Upper lobe of left lung (tissue), 6 donors: ENCODE data around the gene FMNL2. TPM values are rescaled to one million over a fixed set of nuclear protein-coding genes. Genes with fewer than 3 reads are reported as not detected.

Source experiments
- ATAC-seq, 2 donors: fragments of 200-7000 bp; cut with Tn5 transposase; one replicate each; pipeline ENCODE4 v1.9.1; 2022; ENCODE audit warnings: mild to moderate bottlenecking in 2 of 2, moderate library complexity in 2 of 2; ENCODE audit not compliant: low FRiP score in 2 of 2
- DNase-seq, 2 donors: peaks; one replicate each; pipeline ENCODE4 v3.0.0-alpha.2; 2019 to 2020
- H3K27ac ChIP-seq, 4 donors: fragments of 200-600 bp; sonication (generic); one replicate each; pipeline ENCODE4 v1.5.1; 2016 to 2019
- H3K27me3 ChIP-seq, 4 donors: fragments of 200-600 bp; sonication (generic); one replicate each; pipeline ENCODE4 v1.5.1; 2017 to 2019
- H3K36me3 ChIP-seq, 4 donors: fragments of 200-600 bp; sonication (generic); one replicate each; pipeline ENCODE4 v1.5.1; 2016 to 2019
- H3K4me1 ChIP-seq, 4 donors: fragments of 200-600 bp; sonication (generic); one replicate each; pipeline ENCODE4 v1.5.1; 2018 to 2019
- H3K4me3 ChIP-seq, 4 donors: fragments of 200-600 bp; sonication (generic); one replicate each; pipeline ENCODE4 v1.5.1; 2017 to 2019; ENCODE audit warnings: mild to moderate bottlenecking in 2 of 4, moderate library complexity in 1 of 4
- H3K9me3 ChIP-seq, 4 donors: fragments of 200-600 bp; sonication (generic); one replicate each; pipeline ENCODE4 v1.5.1; 2018 to 2019
- CTCF ChIP-seq, 6 experiments: fragments of 450-650 bp in 4 of 6; fragments of 200-600 bp in 2 of 6; sonication (generic) in 2 of 6; IDR thresholded peaks; one replicate each; pipeline ENCODE4 v1.5.1; 2016 to 2019; ENCODE audit warnings: antibody characterized with exemption in 6 of 6
- EP300 ChIP-seq, 4 donors: sonication (generic); formaldehyde crosslinking; IDR thresholded peaks; one replicate each; pipeline ENCODE4 v1.5.1; 2017; ENCODE audit warnings: antibody characterized with exemption in 4 of 4, control low read depth in 2 of 4
- POLR2A ChIP-seq, 4 donors: fragments of 450-650 bp; IDR thresholded peaks; one replicate each; pipeline ENCODE4 v1.5.1; 2016 to 2017; ENCODE audit warnings: antibody characterized with exemption in 4 of 4, mild to moderate bottlenecking in 2 of 4
- POLR2AphosphoS5 ChIP-seq, 2 donors: sonication (generic); formaldehyde crosslinking; IDR thresholded peaks; one replicate each; pipeline ENCODE4 v1.5.1; 2017; ENCODE audit warnings: antibody characterized with exemption in 2 of 2
- WGBS, 2 donors: methylation state at CpG; one replicate each; pipeline ENCODE4 v1.1.5; 2017 to 2018; 5-methylcytosine and 5-hydroxymethylcytosine counted together
- total RNA-seq, 6 donors: library from RNA; depleted of rRNA in 4 of 6; stranded (reverse); fragments of >200 nt in 4 of 6; gene quantifications; one replicate each; pipeline versions ENCODE4 v1.1.0 to v1.2.1, GENCODE V29; 2016 to 2021
- donor health status: DM: no; HTN: no; CAD: no; lungs with moderate emphysema.
- donor health status: DM: no; HTN: yes; CAD: no; lungs with severe emphysema.

FMNL2 gene
- total RNA-seq, 6 donors from 2014 or later, result 49.9 to 160 (median 66.9) TPM

- Histone ChIP-seq H3K9me3 (no peaks in the 10 kb centered on the region), H3K27me3 (no peaks in the 10 kb centered on the region), H3K4me3 (no peak overlapping the region), H3K27ac (no peak overlapping the region), H3K36me3 (no peaks in the 10 kb centered on the region), H3K4me1 (no peaks in the 10 kb centered on the region)
- no peak for ATAC-seq
- DNase-seq, result no peak
- 95 to 98% methylated on average over 2 of the region's 2 CpGs for WGBS, 2 donors
- no peak for TF ChIP-seq POLR2AphosphoS5 (IDR thresholded peaks at IDR 0.05)
- no peak for TF ChIP-seq EP300 (IDR thresholded peaks at IDR 0.05)
- TF ChIP-seq CTCF (IDR thresholded peaks at IDR 0.05), result no peak
- TF ChIP-seq POLR2A (IDR thresholded peaks at IDR 0.05), result no peak
These were observed 7.0 kb upstream of the FMNL2 start for GRCh38 chr2:152328013-152328412.

GRCh38 chr2:152330235-152330866, 4.6 kb upstream of the FMNL2 start:
- Histone ChIP-seq H3K4me1 (peaks cover 0 to 7% (median 0%) of the 10 kb centered on the region in 4 donors), H3K9me3 (no peaks in the 10 kb centered on the region), H3K4me3 (no peak overlapping the region), H3K27me3 (no peaks in the 10 kb centered on the region), H3K27ac (no peak overlapping the region), H3K36me3 (no peaks in the 10 kb centered on the region)
- TF ChIP-seq POLR2AphosphoS5 (IDR thresholded peaks at IDR 0.05) (no peak), EP300 (IDR thresholded peaks at IDR 0.05) (no peak), POLR2A (IDR thresholded peaks at IDR 0.05) (no peak), CTCF (IDR thresholded peaks at IDR 0.05) (no peak)
- 77 to 86% methylated on average over 4 of the region's 4 CpGs for WGBS, 2 donors
- no peak for DNase-seq
- ATAC-seq, result no peak

- peak overlapping the region; percentile 59 to 97 (median 84) for H3K4me3 ChIP-seq
- no peaks in the 10 kb centered on the region for H3K27me3 ChIP-seq
- H3K27ac ChIP-seq, result peak overlapping the region; percentile 64 to 92 (median 85)
- no peaks in the 10 kb centered on the region for H3K36me3 ChIP-seq
- DNase-seq (no peak), ATAC-seq (no peak)
- TF ChIP-seq EP300 (IDR thresholded peaks at IDR 0.05), result no peak
- TF ChIP-seq POLR2AphosphoS5 (IDR thresholded peaks at IDR 0.05), result no peak
- no peak for TF ChIP-seq CTCF (IDR thresholded peaks at IDR 0.05)
- no peak for TF ChIP-seq POLR2A (IDR thresholded peaks at IDR 0.05)
- H3K9me3 ChIP-seq, result no peaks in the 10 kb centered on the region
- peaks cover 3 to 30% (median 15%) of the 10 kb centered on the region in 4 donors for H3K4me1 ChIP-seq
- WGBS, 2 donors, result 7% methylated on average over 11 of the region's 11 CpGs
These were observed 316 bp upstream of the FMNL2 start for GRCh38 chr2:152334701-152335015.

DNA sequence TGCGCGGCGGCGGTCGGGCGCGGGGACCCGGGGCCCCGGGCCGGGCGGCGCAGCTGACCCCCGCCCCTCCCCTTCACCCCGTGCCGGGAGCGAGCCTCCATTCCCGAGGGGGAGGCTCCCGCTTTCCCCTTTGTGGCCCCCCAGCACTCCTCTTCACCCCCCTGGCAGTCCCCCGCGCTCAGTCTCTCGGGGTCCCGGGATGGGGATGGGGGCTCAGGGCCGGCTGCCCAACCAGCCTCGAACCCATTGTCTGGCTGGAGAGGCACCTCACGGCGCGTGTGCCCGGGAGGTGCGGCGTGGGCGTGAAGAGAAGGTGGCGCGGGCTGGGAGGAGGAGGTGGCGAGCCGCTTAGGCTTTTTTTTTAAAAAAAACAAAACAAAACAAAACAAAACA, 748 bp downstream of the FMNL2 start:
- no peaks in the 10 kb centered on the region for H3K27me3 ChIP-seq
- TF ChIP-seq POLR2A (IDR thresholded peaks at IDR 0.05) (no peak), POLR2AphosphoS5 (IDR thresholded peaks at IDR 0.05) (no peak), EP300 (IDR thresholded peaks at IDR 0.05) (no peak), CTCF (IDR thresholded peaks at IDR 0.05) (no peak)
- ATAC-seq (peak in 1 of 2 donors; percentile 31), DNase-seq (no peak)
- H3K36me3 ChIP-seq, result no peaks in the 10 kb centered on the region
- H3K4me1 ChIP-seq, result peaks cover 6 to 36% (median 24%) of the 10 kb centered on the region in 4 donors
- 0 to 1% methylated on average over 14 to 15 of the region's 35 CpGs for WGBS, 2 donors
- no peaks in the 10 kb centered on the region for H3K9me3 ChIP-seq
- peak overlapping the region; percentile 59 to 97 (median 84) for H3K4me3 ChIP-seq
- peak overlapping the region; percentile 64 to 92 (median 85) for H3K27ac ChIP-seq
